Adipose tissue (tissue), 3 donors: ENCODE measurements around the gene GMDS. TPM values are rescaled to one million over a fixed set of nuclear protein-coding genes. Genes with fewer than 3 reads are reported as not detected.
"Not testable (repeated sequence)": the region's sequence is repeated elsewhere in the genome, so short reads cannot be mapped to it uniquely, and the experiment has no call there.

Experiments used
- H3K27ac ChIP-seq: one replicate; pipeline ENCODE4 v1.5.1; 2013; ENCODE audit warnings: low read depth, low read length
- WGBS, 3 donors: extraction: QIAGEN DNeasy Blood & Tissue Kit; methylation state at CpG; one replicate each; pipeline ENCODE4 v1.1.7; 2013; 5-methylcytosine and 5-hydroxymethylcytosine counted together
- polyA plus RNA-seq, 3 donors: library from polyadenylated mRNA; stranded (reverse); fragments of 200-250 nt; gene quantifications; one replicate each; pipeline ENCODE4 v1.2.3, GENCODE V29; 2013
- donor health status: healthy with polysubstance abuse.
- donor health status: Bipolar disorder and iron deficiency.
- donor health status: healthy.

The GMDS gene
- polyA plus RNA-seq, 3 donors: 13.6 to 21.4 (median 14.9) TPM

GRCh38 chr6:1703091-1703855 is 542.1 kb downstream of the GMDS start:
- H3K27ac ChIP-seq: no peak overlapping the region
- 80 to 87% (median 81%) methylated on average over 9 of the region's 9 CpGs for WGBS, 3 donors

GRCh38 chr6:1702580-1703051 is 542.8 kb downstream of the GMDS start:
- 58 to 83% (median 63%) methylated on average over 8 of the region's 8 CpGs for WGBS, 3 donors
- H3K27ac ChIP-seq: no peak overlapping the region

- H3K27ac ChIP-seq: no peak overlapping the region
- 64 to 86% (median 64%) methylated on average over 12 of the region's 12 CpGs for WGBS, 3 donors
Observed at GRCh38 chr6:1701668-1702353, 543.6 kb downstream of the GMDS start.

- WGBS, 3 donors: 89 to 94% (median 91%) methylated on average over 11 of the region's 11 CpGs
- H3K27ac ChIP-seq: no peak overlapping the region
Observed at GRCh38 chr6:1700278-1700967, 545.0 kb downstream of the GMDS start.

GRCh38 chr6:1698527-1698926 is 546.9 kb downstream of the GMDS start:
- H3K27ac ChIP-seq: no peak overlapping the region
- 75 to 87% (median 81%) methylated on average over 11 of the region's 11 CpGs for WGBS, 3 donors

GRCh38 chr6:1697688-1698351 is 547.6 kb downstream of the GMDS start:
- WGBS, 3 donors: 93 to 97% (median 93%) methylated on average over 10 of the region's 10 CpGs
- H3K27ac ChIP-seq: no peak overlapping the region

- 82 to 94% (median 89%) methylated on average over 6 of the region's 6 CpGs for WGBS, 3 donors
- no peak overlapping the region for H3K27ac ChIP-seq
Observed at GRCh38 chr6:1696463-1696850, 548.9 kb downstream of the GMDS start.

GRCh38 chr6:1695546-1696462 is 549.6 kb downstream of the GMDS start:
- 83 to 89% (median 87%) methylated on average over 10 of the region's 10 CpGs for WGBS, 3 donors
- H3K27ac ChIP-seq: no peak overlapping the region

- H3K27ac ChIP-seq: not testable (repeated sequence)
- 88 to 90% (median 89%) methylated on average over 2 of the region's 2 CpGs for WGBS, 3 donors
Observed at GRCh38 chr6:1691828-1692227, 553.6 kb downstream of the GMDS start.

GRCh38 chr6:1690656-1691055 is 554.7 kb downstream of the GMDS start:
- not testable (repeated sequence) for H3K27ac ChIP-seq
- 65 to 90% (median 80%) methylated on average over 2 of the region's 2 CpGs for WGBS, 3 donors

GRCh38 chr6:1689141-1689540 is 556.3 kb downstream of the GMDS start:
- no peak overlapping the region for H3K27ac ChIP-seq
- WGBS, 3 donors: 47 to 68% (median 56%) methylated on average over 1 of the region's 1 CpG

- no peak overlapping the region for H3K27ac ChIP-seq
- 93 to 95% (median 94%) methylated on average over 3 of the region's 3 CpGs for WGBS, 3 donors
Observed at GRCh38 chr6:1688396-1688795, 557.0 kb downstream of the GMDS start.

GRCh38 chr6:1687402-1687801 is 558.0 kb downstream of the GMDS start:
- no peak overlapping the region for H3K27ac ChIP-seq
- WGBS, 3 donors: 84% methylated on average over 5 to 6 of the region's 6 CpGs

- WGBS, 3 donors: 47 to 79% (median 50%) methylated on average over 9 of the region's 9 CpGs
- no peak overlapping the region for H3K27ac ChIP-seq
Observed at GRCh38 chr6:1686117-1687098, 559.0 kb downstream of the GMDS start.

- WGBS, 3 donors: 41 to 89% (median 88%) methylated on average over 2 of the region's 2 CpGs
Observed at GRCh38 chr6:1679688-1680068, 565.7 kb downstream of the GMDS start.

GRCh38 chr6:1679031-1679687 is 566.2 kb downstream of the GMDS start:
- WGBS, 3 donors: 77 to 80% (median 79%) methylated on average over 13 of the region's 13 CpGs
- H3K27ac ChIP-seq: no peak overlapping the region

More at GRCh38 chr6:1679688-1680068, 565.7 kb downstream of the GMDS start:
- no peak overlapping the region for H3K27ac ChIP-seq
